Prostate gland (tissue), 2 donors: ENCODE data around the gene PARP1. TPM values are rescaled to one million over a fixed set of nuclear protein-coding genes. Genes with fewer than 3 reads are reported as not detected.

Source experiments
- DNase-seq: peaks from one replicate; pipeline ENCODE4 v3.0.0-alpha.2; 2019; ENCODE audit warnings: low spot score
- H3K27ac ChIP-seq, 2 donors: fragments of 200-600 bp; sonication (generic); 2 replicates each; pipeline ENCODE4 v1.5.1; 2017 to 2019
- H3K27me3 ChIP-seq: fragments of 200-600 bp; sonication (generic); replicated peaks from 2 replicates; pipeline ENCODE4 v1.5.1; 2019; ENCODE audit not compliant: insufficient read depth
- H3K36me3 ChIP-seq, 2 donors: fragments of 200-600 bp; sonication (generic); 1 replicate in 1 of 2; 2 replicates in 1 of 2; pipeline versions ENCODE4 v1.5.1 to v1.8.1; 2017 to 2019
- H3K4me1 ChIP-seq: fragments of 200-600 bp; sonication (generic); replicated peaks from 2 replicates; pipeline ENCODE4 v1.5.1; 2019
- H3K4me3 ChIP-seq, 2 donors: fragments of 200-600 bp; sonication (generic); 2 replicates each; pipeline ENCODE4 v1.5.1; 2017 to 2019
- H3K9me3 ChIP-seq: fragments of 200-600 bp; sonication (generic); 2 replicates; pipeline ENCODE4 v1.5.1; 2017
- POLR2A ChIP-seq: fragments of 450-650 bp; IDR thresholded peaks from one replicate; pipeline ENCODE4 v1.6.1; 2016; ENCODE audit warnings: antibody characterized with exemption, mild to moderate bottlenecking
- POLR2AphosphoS5 ChIP-seq: sonication (generic); formaldehyde crosslinking; IDR thresholded peaks from one replicate; pipeline ENCODE4 v1.6.1; 2017; ENCODE audit warnings: antibody characterized with exemption
- WGBS: methylation state at CpG from one replicate; pipeline ENCODE4 v1.1.5; 2018; 5-methylcytosine and 5-hydroxymethylcytosine counted together
- intact Hi-C: fragments of 100-400 bp; cut with DNase I; formaldehyde crosslinking; loops from one replicate; pipeline ENCODE4 v1.14.2; 2022
- total RNA-seq, 2 donors: library from RNA; depleted of rRNA; stranded (reverse); fragments of >200 nt; gene quantifications; one replicate each; pipeline ENCODE4 v1.1.0, GENCODE V29; 2016
- TF ChIP-seq, protein P1 (sequence below), 4 experiments: fragments of 200-600 bp in 2 of 4; fragments of 450-650 bp in 2 of 4; sonication (generic) in 2 of 4; IDR thresholded peaks; 1 replicate in 3 of 4; 2 replicates in 1 of 4; pipeline ENCODE4 v1.5.1; 2016 to 2019; ENCODE audit warnings: antibody characterized with exemption in 4 of 4, mild to moderate bottlenecking in 2 of 4, moderate library complexity in 2 of 4

PARP1 gene
- total RNA-seq, 2 donors from 2014 or later = 197 to 212 TPM

- peaks cover 21 to 24% of the 10 kb centered on the region in 2 donors for H3K36me3 ChIP-seq
- H3K27ac ChIP-seq = no peak overlapping the region
- no peak for DNase-seq
- TF ChIP-seq, protein P1, sequence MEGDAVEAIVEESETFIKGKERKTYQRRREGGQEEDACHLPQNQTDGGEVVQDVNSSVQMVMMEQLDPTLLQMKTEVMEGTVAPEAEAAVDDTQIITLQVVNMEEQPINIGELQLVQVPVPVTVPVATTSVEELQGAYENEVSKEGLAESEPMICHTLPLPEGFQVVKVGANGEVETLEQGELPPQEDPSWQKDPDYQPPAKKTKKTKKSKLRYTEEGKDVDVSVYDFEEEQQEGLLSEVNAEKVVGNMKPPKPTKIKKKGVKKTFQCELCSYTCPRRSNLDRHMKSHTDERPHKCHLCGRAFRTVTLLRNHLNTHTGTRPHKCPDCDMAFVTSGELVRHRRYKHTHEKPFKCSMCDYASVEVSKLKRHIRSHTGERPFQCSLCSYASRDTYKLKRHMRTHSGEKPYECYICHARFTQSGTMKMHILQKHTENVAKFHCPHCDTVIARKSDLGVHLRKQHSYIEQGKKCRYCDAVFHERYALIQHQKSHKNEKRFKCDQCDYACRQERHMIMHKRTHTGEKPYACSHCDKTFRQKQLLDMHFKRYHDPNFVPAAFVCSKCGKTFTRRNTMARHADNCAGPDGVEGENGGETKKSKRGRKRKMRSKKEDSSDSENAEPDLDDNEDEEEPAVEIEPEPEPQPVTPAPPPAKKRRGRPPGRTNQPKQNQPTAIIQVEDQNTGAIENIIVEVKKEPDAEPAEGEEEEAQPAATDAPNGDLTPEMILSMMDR (IDR thresholded peaks at IDR 0.05) = no peak
- TF ChIP-seq POLR2AphosphoS5 (no peak), POLR2A (no peak)
- no peaks in the 10 kb centered on the region for H3K9me3 ChIP-seq
- no peak overlapping the region for H3K4me3 ChIP-seq
- H3K27me3 ChIP-seq = no peaks in the 10 kb centered on the region
- 67% methylated on average over 6 of the region's 6 CpGs for WGBS
- H3K4me1 ChIP-seq = no peaks in the 10 kb centered on the region
- intact Hi-C loops = no loop called here
Measured at GRCh38 chr1:226369110-226369509, 38.8 kb downstream of the PARP1 start.

GRCh38 chr1:226366290-226366689 is 41.6 kb downstream of the PARP1 start:
- intact Hi-C loops = no loop called here
- H3K27me3 ChIP-seq = no peaks in the 10 kb centered on the region
- peaks cover 20 to 25% of the 10 kb centered on the region in 2 donors for H3K36me3 ChIP-seq
- H3K4me3 ChIP-seq = no peak overlapping the region
- no peak for DNase-seq
- H3K27ac ChIP-seq = no peak overlapping the region
- 88% methylated on average over 2 of the region's 2 CpGs for WGBS
- TF ChIP-seq, protein P1 (IDR thresholded peaks at IDR 0.05) = no peak
- no peak for TF ChIP-seq POLR2A
- TF ChIP-seq POLR2AphosphoS5 = no peak
- no peaks in the 10 kb centered on the region for H3K9me3 ChIP-seq
- no peaks in the 10 kb centered on the region for H3K4me1 ChIP-seq

- WGBS = 73% methylated on average over 5 of the region's 5 CpGs
- Histone ChIP-seq H3K36me3 (peaks cover 19 to 25% of the 10 kb centered on the region in 2 donors), H3K4me1 (no peaks in the 10 kb centered on the region), H3K9me3 (no peaks in the 10 kb centered on the region), H3K4me3 (no peak overlapping the region), H3K27ac (no peak overlapping the region), H3K27me3 (no peaks in the 10 kb centered on the region)
- intact Hi-C loops = no loop called here
- no peak for TF ChIP-seq POLR2A
- no peak for DNase-seq
Measured at GRCh38 chr1:226365831-226366231, 42.1 kb downstream of the PARP1 start.

DNA sequence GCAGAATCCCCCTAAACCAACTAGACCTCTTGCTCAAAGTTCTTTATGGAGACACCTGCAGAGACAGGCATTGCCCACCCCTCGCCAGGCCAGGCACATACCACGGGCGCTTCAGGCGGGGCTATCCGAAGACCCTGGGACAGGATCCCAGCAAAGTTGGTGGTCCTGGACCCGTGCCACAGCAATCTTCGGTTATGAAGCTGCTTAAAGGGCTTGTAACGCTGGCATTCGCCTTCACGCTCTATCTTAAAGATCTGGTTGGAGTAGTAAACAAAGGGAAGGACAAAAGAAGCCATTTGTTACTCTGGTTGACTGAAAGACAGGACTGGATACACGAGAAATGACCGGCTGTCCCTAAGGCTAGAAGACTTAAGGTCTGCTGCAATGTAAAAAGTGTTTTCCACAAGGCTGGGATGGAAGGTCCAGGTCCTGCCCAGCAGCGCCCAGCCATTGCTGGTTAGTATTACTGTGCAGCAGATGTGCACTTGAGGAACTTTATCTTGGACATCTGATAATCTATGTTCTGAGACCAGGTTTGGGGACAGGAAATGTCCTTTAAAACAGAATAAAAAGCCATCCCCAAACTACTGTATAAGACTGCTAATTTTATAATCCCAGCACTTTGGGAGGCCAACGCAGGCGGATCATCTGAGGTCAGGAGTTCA is 42.9 kb downstream of the PARP1 start:
- no peak overlapping the region for H3K27ac ChIP-seq
- peaks cover 19 to 25% of the 10 kb centered on the region in 2 donors for H3K36me3 ChIP-seq
- TF ChIP-seq POLR2A (no peak), POLR2AphosphoS5 (no peak)
- TF ChIP-seq, protein P1 (IDR thresholded peaks at IDR 0.05) = no peak
- intact Hi-C loops = loop anchor here (5.0 kb wide), 1 partner anchor 37 kb away; no protein-coding TSS in a partner anchor
- no peaks in the 10 kb centered on the region for H3K4me1 ChIP-seq
- WGBS = 57% methylated on average over 15 of the region's 15 CpGs
- H3K9me3 ChIP-seq = no peaks in the 10 kb centered on the region
- no peaks in the 10 kb centered on the region for H3K27me3 ChIP-seq
- no peak overlapping the region for H3K4me3 ChIP-seq
- DNase-seq = no peak

DNA sequence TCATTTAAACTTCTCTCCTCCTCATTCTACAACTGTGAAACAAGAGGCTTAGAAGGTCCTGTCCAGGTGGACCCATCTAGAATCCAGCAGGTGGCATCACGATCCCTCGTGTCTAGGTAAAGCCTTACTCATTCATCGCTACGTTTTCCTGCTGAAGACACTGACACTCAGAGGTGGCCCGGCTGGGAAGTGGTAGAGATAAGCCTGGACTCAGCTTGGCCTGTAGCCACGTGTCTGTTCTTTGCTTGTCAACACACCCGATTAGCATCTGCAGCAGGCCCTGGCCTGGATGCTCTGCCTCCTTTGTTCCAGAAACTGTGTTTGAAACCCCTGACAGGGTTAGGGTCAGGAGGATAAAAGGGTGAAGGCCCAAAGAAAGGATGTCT is 43.4 kb downstream of the PARP1 start:
- Histone ChIP-seq H3K27me3 (no peaks in the 10 kb centered on the region), H3K36me3 (peaks cover 19 to 25% of the 10 kb centered on the region in 2 donors), H3K9me3 (no peaks in the 10 kb centered on the region), H3K27ac (no peak overlapping the region), H3K4me3 (no peak overlapping the region), H3K4me1 (no peaks in the 10 kb centered on the region)
- no peak for TF ChIP-seq POLR2AphosphoS5
- TF ChIP-seq, protein P1 (IDR thresholded peaks at IDR 0.05) = no peak
- TF ChIP-seq POLR2A = no peak
- intact Hi-C loops = loop anchor here (5.0 kb wide), 1 partner anchor 38 kb away; no protein-coding TSS in a partner anchor
- 31% methylated on average over 7 of the region's 7 CpGs for WGBS
- peak; percentile 21 for DNase-seq
